Ovary (tissue), 3 donors: ENCODE data around the gene CHMP5.

Source experiments
- CTCF ChIP-seq, 3 donors: fragments of 450-650 bp in 2 of 3; fragments of 200-600 bp in 1 of 3; IDR thresholded peaks; one replicate each; pipeline versions ENCODE4 v1.5.1 to v1.8.0; 2016 to 2022; ENCODE audit warnings: antibody characterized with exemption in 3 of 3, mild to moderate bottlenecking in 1 of 3
- EP300 ChIP-seq: sonication (generic); formaldehyde crosslinking; IDR thresholded peaks from one replicate; pipeline ENCODE4 v1.6.1; 2017; ENCODE audit warnings: antibody characterized with exemption
- donor health status: DM: no; HTN: no; CAD: no.

DNA sequence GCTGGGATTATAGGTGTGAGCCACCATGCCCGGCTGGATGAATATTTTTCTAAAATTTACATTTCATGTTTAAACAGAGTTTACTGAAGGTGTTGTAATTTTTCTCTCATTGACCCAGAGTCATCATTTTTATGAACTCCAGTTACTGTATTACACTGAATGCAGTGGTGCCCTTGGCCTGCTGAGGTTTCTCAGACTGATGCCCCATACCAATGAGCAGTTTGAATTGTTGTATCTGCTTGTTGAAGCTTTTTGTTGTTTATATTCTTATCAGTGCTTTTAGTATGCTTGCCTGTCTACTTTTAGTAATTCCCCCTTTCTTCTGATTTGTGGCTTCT lies 55.4 kb downstream of the CHMP5 start:
- TF ChIP-seq CTCF (IDR thresholded peaks at IDR 0.05) (no peak), EP300 (no peak)
